K562 (cell line): ENCODE measurements around the gene KIF1A. TPM values are rescaled to one million over a fixed set of nuclear protein-coding genes. Genes with fewer than 3 reads are reported as not detected.

Experiments
- ATAC-seq: fragments of 200-7000 bp; cut with Tn5 transposase; 3 replicates; pipeline ENCODE4 v1.9.1; 2020; ENCODE audit warnings: moderate library complexity
- BruUV-seq: library from RNA; stranded (reverse); fragments of 400-500 nt; replicated peaks from 2 replicates; lab custom pipeline; 2021; lab: Mats Ljungman, UMichigan
- CTCF ChIA-PET: fragments of 300-600 bp; formaldehyde crosslinking; extraction: SDS; loops from one replicate; lab custom pipeline; 2021; ENCODE audit warnings: low intra/inter-chr PET ratio; lab: Yijun Ruan, JAX
- POLR2A ChIA-PET: fragments of 300-600, 350-650 bp; sonication (Branson Sonifier 250); formaldehyde crosslinking; extraction: SDS; loops from one replicate; lab custom pipeline; 2021; ENCODE audit warnings: antibody characterized with exemption, inconsistent platforms; lab: Yijun Ruan, JAX
- DNase-seq, 4 experiments: peaks; one replicate each; pipeline versions ENCODE4 v3.0.0 to v3.0.0-alpha.2; 2011 to 2018; ENCODE audit warnings: low spot score in 3 of 4, mixed read lengths in 3 of 4; ENCODE audit errors: extremely low read depth in 1 of 4
- FAIRE-seq: peaks from 2 replicates; lab custom pipeline; 2011; peaks lifted over from hg19 to GRCh38; lab: Jason Lieb, UNC
- H2AFZ ChIP-seq: 2 replicates; pipeline ENCODE4 v1.6.0; 2011; ENCODE audit warnings: low read depth, low read length, control low read depth, inconsistent platforms
- H3K27ac ChIP-seq: fragments of 200-600 bp; 3 replicates; pipeline ENCODE4 v1.8.0; 2011; ENCODE audit warnings: low read depth, mild to moderate bottlenecking, control low read depth, inconsistent platforms, low read length, moderate library complexity, mixed read lengths; ENCODE audit errors: extremely low read depth
- H3K27me3 ChIP-seq, 2 experiments: fragments of 300-600 bp in 1 of 2; 2 replicates in 1 of 2; 3 replicates in 1 of 2; pipeline versions ENCODE4 v1.6.0 to v1.8.0; 2011; ENCODE audit warnings: inconsistent platforms in 2 of 2, low read length in 2 of 2, mild to moderate bottlenecking in 1 of 2, mixed read lengths in 1 of 2, moderate library complexity in 1 of 2; ENCODE audit not compliant: control insufficient read depth in 2 of 2, insufficient read depth in 2 of 2
- H3K36me3 ChIP-seq: fragments of 300-600 bp; 3 replicates; pipeline ENCODE4 v1.8.0; 2011; ENCODE audit warnings: mild to moderate bottlenecking, low read length, inconsistent platforms; ENCODE audit not compliant: control insufficient read depth, insufficient read depth
- H3K4me1 ChIP-seq, 2 experiments: fragments of 200-600 bp in 1 of 2; replicated peaks in 1 of 2; 2 replicates in 1 of 2; 3 replicates in 1 of 2; pipeline versions ENCODE4 v1.5.1 to v1.8.0; 2011; ENCODE audit warnings: inconsistent platforms in 2 of 2, low read length in 2 of 2, mild to moderate bottlenecking in 1 of 2, mixed read lengths in 1 of 2, moderate library complexity in 1 of 2; ENCODE audit not compliant: control insufficient read depth in 2 of 2, insufficient read depth in 2 of 2
- H3K4me2 ChIP-seq: 2 replicates; pipeline ENCODE4 v1.6.1; 2011; ENCODE audit warnings: low read length, control low read depth, inconsistent platforms, mixed read lengths; ENCODE audit not compliant: insufficient read depth
- H3K4me3 ChIP-seq: fragments of 200-600 bp; sonication (generic), shearing (Covaris generic); 2 replicates; pipeline ENCODE4 v1.5.1; 2016; ENCODE audit warnings: control low read depth, inconsistent platforms
- H3K79me2 ChIP-seq: fragments of 200-600 bp; 3 replicates; pipeline ENCODE4 v1.8.0; 2011; ENCODE audit warnings: low read length, inconsistent platforms; ENCODE audit not compliant: control insufficient read depth, insufficient read depth
- H3K9ac ChIP-seq, 2 experiments: 2 replicates each; pipeline versions ENCODE4 v1.6.0 to v1.6.1; 2011; ENCODE audit warnings: low read depth in 2 of 2, low read length in 2 of 2, control low read depth in 1 of 2, inconsistent platforms in 1 of 2, mild to moderate bottlenecking in 1 of 2, mixed read lengths in 1 of 2; ENCODE audit not compliant: insufficient read depth in 1 of 2
- H3K9me1 ChIP-seq: one replicate; pipeline ENCODE4 v1.6.0; 2011; ENCODE audit warnings: inconsistent platforms, mild to moderate bottlenecking, low read length, moderate library complexity; ENCODE audit not compliant: control insufficient read depth, insufficient read depth
- H3K9me3 ChIP-seq: replicated peaks from 2 replicates; pipeline ENCODE4 v1.5.1; 2011; ENCODE audit warnings: low read depth, low read length, inconsistent platforms; ENCODE audit not compliant: control insufficient read depth, insufficient read depth
- H4K20me1 ChIP-seq: replicated peaks from 2 replicates; pipeline ENCODE4 v1.6.1; 2011; ENCODE audit warnings: low read length, inconsistent platforms, mixed read lengths; ENCODE audit not compliant: control insufficient read depth, insufficient read depth
- ATF1 ChIP-seq, 2 experiments: fragments of 450-650 bp in 1 of 2; IDR thresholded peaks; 2 replicates each; pipeline ENCODE4 v1.6.1; 2016; ENCODE audit warnings: missing compliant biosample characterization in 1 of 2, missing genetic modification characterization in 1 of 2
- CBX5 ChIP-seq: IDR thresholded peaks from 2 replicates; pipeline ENCODE4 v1.6.1; 2014; ENCODE audit warnings: low read depth, borderline replicate concordance
- FOSL1 ChIP-seq: fragments of 200-800 bp; sonication (Bioruptor generic); conservative IDR thresholded peaks from 2 replicates; pipeline ENCODE4 v1.6.1; 2016; ENCODE audit warnings: missing genetic modification characterization, missing compliant biosample characterization
- NR2C1 ChIP-seq, 2 experiments: fragments of 450-650 bp; IDR thresholded peaks; 2 replicates each; pipeline ENCODE4 v1.6.1; 2017; ENCODE audit warnings: mild to moderate bottlenecking in 2 of 2, antibody characterized with exemption in 1 of 2, inconsistent platforms in 1 of 2, missing compliant biosample characterization in 1 of 2, missing genetic modification characterization in 1 of 2
- NR4A1 ChIP-seq, 2 experiments: fragments of 250-450 bp in 1 of 2; fragments of 450-650 bp in 1 of 2; sonication (Bioruptor Pico) in 1 of 2; IDR thresholded peaks; 2 replicates each; pipeline versions ENCODE4 v1.4.0 to v1.6.1; 2016 to 2020; ENCODE audit warnings: mild to moderate bottlenecking in 2 of 2, missing compliant biosample characterization in 1 of 2, missing genetic modification characterization in 1 of 2, moderate library complexity in 1 of 2
- SNRNP70 ChIP-seq: fragments of 200-400 bp; formaldehyde crosslinking; optimal IDR thresholded peaks from 2 replicates; pipeline ENCODE3; 2017; ENCODE audit warnings: low read depth, low read length
- THRAP3 ChIP-seq: fragments of 450-650 bp; IDR thresholded peaks from 2 replicates; pipeline ENCODE4 v1.6.1; 2016; ENCODE audit warnings: mild to moderate bottlenecking, inconsistent platforms, borderline replicate concordance
- ZNF121 ChIP-seq: sonication (generic); formaldehyde crosslinking; conservative IDR thresholded peaks from 2 replicates; pipeline ENCODE4 v1.8.0; 2022; ENCODE audit warnings: missing genetic modification reagents
- ZNF436 ChIP-seq: fragments of 250-450, 450-650 bp; sonication (Bioruptor Pico); formaldehyde crosslinking; IDR thresholded peaks from 2 replicates; pipeline ENCODE4 v1.7.0; 2020; ENCODE audit warnings: mild to moderate bottlenecking
- ZNF561 ChIP-seq: fragments of 450-650 bp; formaldehyde crosslinking; conservative IDR thresholded peaks from 2 replicates; pipeline ENCODE4 v1.4.0; 2020; ENCODE audit warnings: mild to moderate bottlenecking, moderate library complexity
- ZNF717 ChIP-seq: fragments of 250-450 bp; sonication (Bioruptor Pico); IDR thresholded peaks from 2 replicates; pipeline ENCODE4 v1.5.0; 2021
- ZSCAN32 ChIP-seq: fragments of 450-650 bp; formaldehyde crosslinking; IDR thresholded peaks from 2 replicates; pipeline ENCODE4 v1.4.0; 2020; ENCODE audit warnings: mild to moderate bottlenecking, moderate library complexity
- WGBS: fragments of 100-300 bp; shearing (Covaris generic); methylation state at CpG from one replicate; pipeline ENCODE4 v1.1.6; 2016; ENCODE audit warnings: low coverage, mixed read lengths; ENCODE audit not compliant: insufficient coverage; ENCODE audit errors: missing lambda C conversion rate; 5-methylcytosine and 5-hydroxymethylcytosine counted together
- in situ Hi-C: fragments of 300-500 bp; cut with MboI; formaldehyde crosslinking; loops from 4 replicates; pipeline ENCODE4 v1.15.0; 2018; ENCODE audit warnings: inconsistent platforms, mixed read lengths
- intact Hi-C: fragments of 100-400 bp; cut with micrococcal nuclease; formaldehyde crosslinking; loops from 2 replicates; pipeline ENCODE4 v1.14.2; 2022
- polyA plus RNA-seq, 8 experiments: library from polyadenylated mRNA; depleted of rRNA in 4 of 8; stranded (reverse) in 5 of 8; unstranded in 3 of 8; fragments of >200 nt; fragmentation: Nextera tagmentation in 2 of 8; fragmentation: Illumina TruSeq in 1 of 8; extraction: Ambion mirVana in 2 of 8; extraction: Trizol in 1 of 8; gene quantifications; 2 replicates each; pipeline versions ENCODE4 v1.2.1 to v1.2.3, GENCODE V29; 2011 to 2014; ENCODE audit warnings: inconsistent platforms in 1 of 8, missing spikeins in 1 of 8
- total RNA-seq, 7 experiments: library from RNA; depleted of rRNA in 6 of 7; stranded (reverse); fragments of >200 nt in 6 of 7; fragmentation: Illumina TruSeq in 2 of 7; extraction: Trizol in 2 of 7; gene quantifications; 2 replicates each; pipeline versions ENCODE4 v1.2.1 to v1.2.3, GENCODE V29; 2011 to 2021; ENCODE audit warnings: low replicate concordance in 1 of 7

Gene KIF1A
- total and polyA plus RNA-seq, 9 of the 15 experiments (the other 6 are each of a cell fraction or from before 2014, with no cell fraction given) = 0.07 to 1.4 (median 0.45) TPM; not detected in 2

GRCh38 chr2:240852671-240853314 is 32.8 kb upstream of the KIF1A start:
- intact Hi-C loops (no loop called here), in situ Hi-C loops (no loop called here)
- Histone ChIP-seq H2AFZ (no peak overlapping the region), H3K9me1 (no peaks in the 10 kb centered on the region), H3K36me3 (no peaks in the 10 kb centered on the region), H3K79me2 (no peaks in the 10 kb centered on the region), H3K27me3 (peaks cover 0 to 15% of the 10 kb centered on the region in 2 experiments; a peak in 1 of 5 replicates), H3K4me3 (no peak overlapping the region), H4K20me1 (no peaks in the 10 kb centered on the region), H3K4me2 (no peak overlapping the region), H3K9ac (no peak overlapping the region), H3K4me1 (peaks cover 0 to 12% of the 10 kb centered on the region in 2 experiments; a peak in 2 of 5 replicates), H3K27ac (no peak overlapping the region), H3K9me3 (no peaks in the 10 kb centered on the region)
- POLR2A ChIA-PET = no interaction called here
- CTCF ChIA-PET = no interaction called here
- FAIRE-seq (no peak), DNase-seq (no peak), ATAC-seq (no peak)
- BruUV-seq = no TSS peak
- TF ChIP-seq NR2C1 (IDR thresholded peaks at IDR 0.05) (no peak), NR2C1 (tag; IDR thresholded peaks at IDR 0.05) (no peak), SNRNP70 (no peak), CBX5 (no peak), ZNF436 (no peak), ZNF561 (CRISPR knock-in tag) (no peak), ZSCAN32 (no peak), NR4A1 (CRISPR knock-in tag; IDR thresholded peaks at IDR 0.05) (no peak), NR4A1 (tag; IDR thresholded peaks at IDR 0.05) (no peak), ATF1 (CRISPR knock-in tag; IDR thresholded peaks at IDR 0.05) (no peak), ATF1 (tag; IDR thresholded peaks at IDR 0.05) (no peak), ZNF717 (CRISPR knock-in tag) (no peak), THRAP3 (no peak), FOSL1 (tag) (no peak), ZNF121 (CRISPR knock-in tag) (no peak)
- WGBS = 0% methylated on average over 15 of the region's 15 CpGs
